ENCODE results near the gene PIMREG.

PIMREG gene

DNA sequence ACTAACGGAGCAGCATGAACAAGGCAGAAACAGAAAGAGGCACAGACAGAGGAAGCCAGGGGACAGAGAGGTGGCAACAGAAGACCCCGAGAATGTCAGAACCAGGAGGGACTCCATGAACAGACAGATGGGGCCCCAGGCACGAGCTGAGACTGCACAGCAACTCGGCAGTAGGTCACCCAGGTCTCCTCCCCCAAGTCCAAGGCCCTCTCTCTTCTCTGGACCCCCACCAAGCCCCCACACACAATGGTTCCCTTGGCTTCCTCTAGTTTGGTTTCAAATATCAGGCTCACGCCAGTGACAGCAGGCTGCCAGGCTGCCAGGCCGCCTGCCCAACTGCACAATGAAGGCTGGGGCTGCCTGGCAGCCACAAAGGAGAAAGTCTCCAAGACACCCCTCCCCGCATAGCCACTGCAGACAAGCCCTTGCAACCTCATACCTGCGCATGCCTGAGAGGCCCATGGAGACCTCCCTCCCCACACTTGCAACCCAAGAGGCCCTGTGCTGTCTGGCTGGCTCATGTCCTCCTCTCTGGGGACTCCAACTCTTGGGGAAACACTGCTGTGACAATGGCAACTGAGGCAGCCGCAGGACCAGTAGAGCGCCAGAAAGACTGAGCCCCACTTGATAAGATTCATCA, 54.8 kb downstream of the PIMREG start:
- no peak for DNase-seq (ENCODE audit: low spot score)

Measured in SW480 (cell line).